ENCODE measurements around the gene DEPDC4. TPM values are rescaled to one million over a fixed set of nuclear protein-coding genes. Genes with fewer than 3 reads are reported as not detected.
"Not testable (repeated sequence)": the region's sequence is repeated elsewhere in the genome, so short reads cannot be mapped to it uniquely, and the experiment has no call there.

Gene DEPDC4
- polyA plus RNA-seq, 1 donor from 2014 or later: 1.2 TPM

DNA sequence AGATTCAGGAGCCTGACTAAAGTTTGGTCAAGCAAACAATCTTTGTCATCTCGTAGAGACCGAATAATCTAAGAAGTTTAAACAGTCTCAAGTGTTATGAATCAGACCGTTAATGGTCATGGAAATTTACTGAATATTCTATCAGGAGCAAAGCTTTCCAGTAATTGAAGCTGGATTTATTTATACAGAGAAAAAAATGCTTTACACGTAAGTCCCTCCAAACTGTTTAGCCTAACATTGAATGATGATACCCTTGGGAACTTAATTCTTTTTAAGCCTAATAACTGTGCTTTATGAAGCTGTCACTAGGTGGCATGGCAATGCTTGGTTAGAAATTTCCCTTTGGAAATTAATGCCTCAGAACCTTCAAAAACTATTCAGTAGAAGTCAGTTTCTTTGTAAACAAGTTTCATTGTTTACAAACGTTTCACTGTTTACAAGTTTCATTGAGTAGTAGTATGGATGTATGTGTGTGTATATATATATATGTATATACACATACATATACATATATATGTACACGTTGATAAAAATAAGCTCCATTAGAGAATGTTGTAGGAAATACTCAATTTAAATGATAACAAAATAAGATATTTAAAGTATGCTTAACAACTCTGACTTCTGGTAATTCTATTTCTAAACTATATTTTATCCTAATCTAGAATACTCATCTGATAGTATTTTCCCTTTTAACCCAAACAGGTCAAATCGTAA, 32.1 kb downstream of the DEPDC4 start:
- Histone ChIP-seq H3K9ac (ENCODE audit: low read length) (no peak overlapping the region), H3K4me3 (ENCODE audit: low read length) (no peak overlapping the region), H2AFZ (ENCODE audit: low read depth, low read length) (no peak overlapping the region), H3K9me2 (ENCODE audit: insufficient read depth, low read length) (no peaks in the 10 kb centered on the region), H3F3A (ENCODE audit: insufficient read depth, low read length, poor library complexity, severe bottlenecking) (no peaks in the 10 kb centered on the region), H3K4me2 (ENCODE audit: low read length) (no peak overlapping the region), H3K79me2 (replicated peaks; ENCODE audit: insufficient read depth, low read length) (no peaks in the 10 kb centered on the region), H3K27ac (ENCODE audit: low read length) (no peak overlapping the region), H3K9me3 (ENCODE audit: low read length) (no peaks in the 10 kb centered on the region), H3K27me3 (ENCODE audit: insufficient read depth, low read depth, low read length) (no peaks in the 10 kb centered on the region), H3K36me3 (ENCODE audit: insufficient read depth, low read length) (no peaks in the 10 kb centered on the region), H4K20me1 (ENCODE audit: insufficient read depth) (no peaks in the 10 kb centered on the region)
- TF ChIP-seq TAF1 (IDR thresholded peaks at IDR 0.05; ENCODE audit: low read depth) (no peak), RAD21 (conservative IDR thresholded peaks at IDR 0.05) (peak; percentile 76), EP300 (conservative IDR thresholded peaks at IDR 0.05; ENCODE audit: poor library complexity, severe bottlenecking) (no peak), POLR2AphosphoS5 (IDR thresholded peaks at IDR 0.05) (no peak), SMC3 (conservative IDR thresholded peaks at IDR 0.05; ENCODE audit: poor library complexity) (peak; percentile 73), EZH2 (IDR thresholded peaks at IDR 0.05; ENCODE audit: borderline replicate concordance, insufficient read depth, low read length, poor library complexity, severe bottlenecking) (no peak), MXI1 (conservative IDR thresholded peaks at IDR 0.05; ENCODE audit: poor library complexity, severe bottlenecking) (no peak)
- TF ChIP-seq, protein P1, sequence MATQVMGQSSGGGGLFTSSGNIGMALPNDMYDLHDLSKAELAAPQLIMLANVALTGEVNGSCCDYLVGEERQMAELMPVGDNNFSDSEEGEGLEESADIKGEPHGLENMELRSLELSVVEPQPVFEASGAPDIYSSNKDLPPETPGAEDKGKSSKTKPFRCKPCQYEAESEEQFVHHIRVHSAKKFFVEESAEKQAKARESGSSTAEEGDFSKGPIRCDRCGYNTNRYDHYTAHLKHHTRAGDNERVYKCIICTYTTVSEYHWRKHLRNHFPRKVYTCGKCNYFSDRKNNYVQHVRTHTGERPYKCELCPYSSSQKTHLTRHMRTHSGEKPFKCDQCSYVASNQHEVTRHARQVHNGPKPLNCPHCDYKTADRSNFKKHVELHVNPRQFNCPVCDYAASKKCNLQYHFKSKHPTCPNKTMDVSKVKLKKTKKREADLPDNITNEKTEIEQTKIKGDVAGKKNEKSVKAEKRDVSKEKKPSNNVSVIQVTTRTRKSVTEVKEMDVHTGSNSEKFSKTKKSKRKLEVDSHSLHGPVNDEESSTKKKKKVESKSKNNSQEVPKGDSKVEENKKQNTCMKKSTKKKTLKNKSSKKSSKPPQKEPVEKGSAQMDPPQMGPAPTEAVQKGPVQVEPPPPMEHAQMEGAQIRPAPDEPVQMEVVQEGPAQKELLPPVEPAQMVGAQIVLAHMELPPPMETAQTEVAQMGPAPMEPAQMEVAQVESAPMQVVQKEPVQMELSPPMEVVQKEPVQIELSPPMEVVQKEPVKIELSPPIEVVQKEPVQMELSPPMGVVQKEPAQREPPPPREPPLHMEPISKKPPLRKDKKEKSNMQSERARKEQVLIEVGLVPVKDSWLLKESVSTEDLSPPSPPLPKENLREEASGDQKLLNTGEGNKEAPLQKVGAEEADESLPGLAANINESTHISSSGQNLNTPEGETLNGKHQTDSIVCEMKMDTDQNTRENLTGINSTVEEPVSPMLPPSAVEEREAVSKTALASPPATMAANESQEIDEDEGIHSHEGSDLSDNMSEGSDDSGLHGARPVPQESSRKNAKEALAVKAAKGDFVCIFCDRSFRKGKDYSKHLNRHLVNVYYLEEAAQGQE (IDR thresholded peaks at IDR 0.05; ENCODE audit: borderline replicate concordance): no peak
- TF ChIP-seq, protein P2, sequence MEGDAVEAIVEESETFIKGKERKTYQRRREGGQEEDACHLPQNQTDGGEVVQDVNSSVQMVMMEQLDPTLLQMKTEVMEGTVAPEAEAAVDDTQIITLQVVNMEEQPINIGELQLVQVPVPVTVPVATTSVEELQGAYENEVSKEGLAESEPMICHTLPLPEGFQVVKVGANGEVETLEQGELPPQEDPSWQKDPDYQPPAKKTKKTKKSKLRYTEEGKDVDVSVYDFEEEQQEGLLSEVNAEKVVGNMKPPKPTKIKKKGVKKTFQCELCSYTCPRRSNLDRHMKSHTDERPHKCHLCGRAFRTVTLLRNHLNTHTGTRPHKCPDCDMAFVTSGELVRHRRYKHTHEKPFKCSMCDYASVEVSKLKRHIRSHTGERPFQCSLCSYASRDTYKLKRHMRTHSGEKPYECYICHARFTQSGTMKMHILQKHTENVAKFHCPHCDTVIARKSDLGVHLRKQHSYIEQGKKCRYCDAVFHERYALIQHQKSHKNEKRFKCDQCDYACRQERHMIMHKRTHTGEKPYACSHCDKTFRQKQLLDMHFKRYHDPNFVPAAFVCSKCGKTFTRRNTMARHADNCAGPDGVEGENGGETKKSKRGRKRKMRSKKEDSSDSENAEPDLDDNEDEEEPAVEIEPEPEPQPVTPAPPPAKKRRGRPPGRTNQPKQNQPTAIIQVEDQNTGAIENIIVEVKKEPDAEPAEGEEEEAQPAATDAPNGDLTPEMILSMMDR (IDR thresholded peaks at IDR 0.05; ENCODE audit: poor library complexity, severe bottlenecking): peak; percentile 79

DNA sequence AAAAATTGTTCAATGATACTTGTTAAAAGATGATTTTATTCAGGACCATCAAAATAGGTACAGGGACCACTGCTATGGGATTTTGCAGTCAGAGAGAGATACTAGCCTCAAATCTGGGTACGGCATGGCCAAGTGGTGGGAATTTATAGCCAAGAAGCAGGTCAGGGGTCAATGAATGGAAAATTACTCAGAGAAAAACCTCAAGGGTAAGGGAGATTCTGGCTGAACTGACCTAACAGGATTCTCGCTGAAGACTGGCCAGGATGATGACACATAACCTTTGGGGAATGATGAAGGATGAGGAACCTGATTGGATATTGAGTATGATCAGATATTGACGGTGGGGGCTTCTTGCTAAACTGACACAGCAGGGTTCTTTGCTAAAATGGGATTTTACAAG, 32.7 kb downstream of the DEPDC4 start:
- Histone ChIP-seq H3K9me3 (ENCODE audit: low read length) (no peaks in the 10 kb centered on the region), H3K27ac (ENCODE audit: low read length) (no peak overlapping the region), H3F3A (ENCODE audit: insufficient read depth, low read length, poor library complexity, severe bottlenecking) (no peaks in the 10 kb centered on the region), H3K9me2 (ENCODE audit: insufficient read depth, low read length) (no peaks in the 10 kb centered on the region), H4K20me1 (ENCODE audit: insufficient read depth) (no peaks in the 10 kb centered on the region), H3K9ac (ENCODE audit: low read length) (no peak overlapping the region), H2AFZ (ENCODE audit: low read depth, low read length) (no peak overlapping the region), H3K36me3 (ENCODE audit: insufficient read depth, low read length) (no peaks in the 10 kb centered on the region), H3K79me2 (replicated peaks; ENCODE audit: insufficient read depth, low read length) (no peaks in the 10 kb centered on the region), H3K4me3 (ENCODE audit: low read length) (no peak overlapping the region), H3K27me3 (ENCODE audit: insufficient read depth, low read depth, low read length) (no peaks in the 10 kb centered on the region), H3K4me2 (ENCODE audit: low read length) (no peak overlapping the region)
- no peak for TF ChIP-seq EP300 (conservative IDR thresholded peaks at IDR 0.05; ENCODE audit: poor library complexity, severe bottlenecking)
- TF ChIP-seq EZH2 (IDR thresholded peaks at IDR 0.05; ENCODE audit: borderline replicate concordance, insufficient read depth, low read length, poor library complexity, severe bottlenecking): no peak
- TF ChIP-seq, protein P2 (IDR thresholded peaks at IDR 0.05; ENCODE audit: poor library complexity, severe bottlenecking): no peak
- no peak for TF ChIP-seq SMC3 (conservative IDR thresholded peaks at IDR 0.05; ENCODE audit: poor library complexity)
- TF ChIP-seq, protein P1 (IDR thresholded peaks at IDR 0.05; ENCODE audit: borderline replicate concordance): no peak
- TF ChIP-seq MXI1 (conservative IDR thresholded peaks at IDR 0.05; ENCODE audit: poor library complexity, severe bottlenecking): no peak
- TF ChIP-seq RAD21 (conservative IDR thresholded peaks at IDR 0.05): no peak
- no peak for TF ChIP-seq TAF1 (IDR thresholded peaks at IDR 0.05; ENCODE audit: low read depth)
- no peak for TF ChIP-seq POLR2AphosphoS5 (IDR thresholded peaks at IDR 0.05)

DNA sequence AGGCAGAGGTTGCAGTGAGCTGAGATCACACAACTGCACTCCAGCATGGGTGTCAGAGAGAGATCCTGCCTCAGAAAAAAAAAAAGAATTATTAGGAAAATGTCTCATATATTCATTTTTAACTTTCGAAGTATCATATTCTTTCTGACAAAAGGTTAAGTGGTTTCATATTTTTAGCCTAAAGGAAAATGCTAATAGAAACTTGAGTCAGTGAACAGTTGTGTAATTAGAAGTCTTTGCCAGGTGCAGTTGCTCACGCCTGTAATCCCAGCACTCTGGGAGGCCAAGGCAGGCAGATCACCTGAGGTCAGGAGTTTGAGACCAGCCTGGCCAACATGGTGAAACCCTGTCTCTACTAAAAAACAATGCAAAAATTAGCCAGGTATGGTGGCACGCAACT, 35.0 kb downstream of the DEPDC4 start:
- not testable (repeated sequence) for H2AFZ ChIP-seq (ENCODE audit: low read depth, low read length); H3K4me2 ChIP-seq (ENCODE audit: low read length); H3K4me3 ChIP-seq (ENCODE audit: low read length); H3K9ac ChIP-seq (ENCODE audit: low read length); H4K20me1 ChIP-seq (ENCODE audit: insufficient read depth); H3K27ac ChIP-seq (ENCODE audit: low read length); H3K79me2 ChIP-seq (replicated peaks; ENCODE audit: insufficient read depth, low read length); H3K36me3 ChIP-seq (ENCODE audit: insufficient read depth, low read length); H3K9me2 ChIP-seq (ENCODE audit: insufficient read depth, low read length); H3F3A ChIP-seq (ENCODE audit: insufficient read depth, low read length, poor library complexity, severe bottlenecking); H3K27me3 ChIP-seq (ENCODE audit: insufficient read depth, low read depth, low read length); H3K9me3 ChIP-seq (ENCODE audit: low read length)

Data from neural cell (in vitro differentiated cells).